ENCODE results near the gene CEP120.
"Not testable (repeated sequence)": the region's sequence is repeated elsewhere in the genome, so short reads cannot be mapped to it uniquely, and the experiment has no call there.

CEP120 gene

DNA sequence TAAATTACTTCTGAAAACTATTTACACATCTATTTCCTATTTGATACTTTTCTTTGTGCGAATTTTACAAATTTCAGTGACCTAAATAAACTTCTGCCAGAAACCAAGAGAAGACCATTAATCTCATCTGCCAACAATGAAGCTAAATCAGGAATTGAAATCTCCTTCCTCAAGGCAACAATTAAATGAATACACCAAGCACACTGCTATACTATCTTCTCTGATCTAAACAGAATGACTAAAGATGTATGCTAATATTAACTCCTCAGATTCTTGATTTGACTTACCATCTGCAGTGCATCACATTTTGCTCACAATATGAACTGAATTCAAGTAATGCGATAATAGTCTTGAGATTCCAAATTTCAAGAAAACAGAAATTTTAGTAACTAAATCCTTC lies 82.3 kb downstream of the CEP120 start:
- no peak for DNase-seq (ENCODE audit: low read depth, low spot score)
- no peak overlapping the region for H3K27ac ChIP-seq

GRCh38 chr5:123308377-123308776 lies 114.8 kb downstream of the CEP120 start:
- H3K27ac ChIP-seq; DNase-seq (ENCODE audit: low read depth, low spot score): not testable (repeated sequence)

DNA sequence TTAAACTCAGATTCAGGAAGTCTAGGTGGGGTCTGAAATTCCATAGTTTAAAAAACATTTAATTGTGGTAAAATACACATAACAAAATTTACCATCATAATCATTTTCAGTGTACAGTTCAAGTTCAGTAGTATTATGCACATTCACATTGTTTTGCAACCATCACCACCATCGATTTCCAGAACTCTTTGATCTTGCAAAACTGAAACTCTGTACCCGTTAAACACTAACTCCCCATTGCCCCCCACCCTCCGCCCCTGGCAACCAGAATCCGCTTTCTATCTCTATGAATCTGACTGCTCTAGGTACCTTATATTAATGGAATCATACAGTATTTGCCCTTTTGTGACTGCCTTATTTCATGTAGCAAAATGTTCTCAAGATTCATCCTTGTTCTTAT lies 117.5 kb downstream of the CEP120 start:
- no peak overlapping the region for H3K27ac ChIP-seq
- DNase-seq (ENCODE audit: low read depth, low spot score): no peak

DNA sequence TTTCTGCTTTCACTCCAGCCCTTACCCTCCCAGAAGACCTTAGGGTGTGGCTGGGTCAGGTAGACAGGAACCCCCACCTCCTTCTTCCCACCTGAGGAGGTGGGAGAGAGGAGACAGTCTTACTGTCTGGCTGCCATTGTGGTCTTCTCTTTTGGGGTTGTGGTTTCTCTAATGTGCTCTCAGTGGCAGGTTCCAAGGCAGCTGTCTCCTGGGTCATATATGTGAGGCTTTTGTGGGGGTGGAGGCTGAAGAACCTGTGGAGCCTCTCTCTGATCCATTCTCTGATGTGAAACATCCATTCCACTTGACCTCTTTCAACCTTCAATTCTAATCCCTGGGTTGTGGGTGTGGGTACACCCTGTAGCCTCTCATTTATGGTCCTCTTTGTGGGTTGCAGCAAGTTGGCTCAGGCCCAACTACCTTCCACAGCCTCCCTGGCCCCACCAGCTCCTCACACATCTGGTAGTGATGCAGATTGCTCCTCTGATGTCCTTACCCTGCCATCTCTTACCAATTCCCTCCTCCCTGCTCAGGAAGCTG lies 118.4 kb downstream of the CEP120 start:
- DNase-seq (ENCODE audit: low read depth, low spot score): no peak
- H3K27ac ChIP-seq: no peak overlapping the region

DNA sequence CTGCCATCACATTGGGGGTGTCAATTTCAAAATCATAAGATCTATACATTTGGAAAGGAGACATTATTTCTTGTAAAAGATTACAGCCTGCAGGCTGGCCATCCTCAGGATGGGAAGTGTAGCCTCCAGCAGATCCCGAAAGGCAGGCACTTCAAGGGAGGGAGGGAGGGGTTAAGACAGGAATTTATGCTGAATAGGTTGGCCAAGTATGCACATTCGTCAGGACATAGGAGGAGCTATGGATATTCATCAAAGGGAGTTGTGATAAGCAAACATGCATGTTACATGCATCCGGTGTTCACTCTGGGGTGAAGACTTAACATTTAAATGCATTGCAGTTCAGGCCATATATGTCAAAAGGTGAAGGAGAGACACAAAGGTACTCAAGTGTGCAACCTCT lies 119.4 kb downstream of the CEP120 start:
- DNase-seq (ENCODE audit: low read depth, low spot score): no peak
- no peak overlapping the region for H3K27ac ChIP-seq

DNA sequence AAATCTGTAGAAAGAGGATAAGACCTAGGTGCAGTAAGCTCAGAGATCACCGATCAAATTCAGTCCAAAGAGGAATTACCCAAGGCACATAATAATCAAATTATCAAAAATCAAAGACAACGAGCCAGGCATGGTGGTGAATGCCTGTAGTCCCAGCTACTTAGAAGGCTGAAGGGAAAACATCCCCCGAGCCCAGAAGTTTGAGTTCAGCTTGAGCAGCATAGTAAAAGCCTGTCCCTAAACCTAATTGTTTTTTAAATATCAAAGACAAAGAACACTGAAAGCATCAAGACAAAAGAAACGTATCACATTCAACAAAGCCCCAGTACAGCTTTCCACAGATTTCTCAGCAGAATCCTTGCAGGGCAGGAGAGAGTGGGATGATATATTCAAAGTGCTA lies 122.9 kb downstream of the CEP120 start:
- no peak for DNase-seq (ENCODE audit: low read depth, low spot score)
- no peak overlapping the region for H3K27ac ChIP-seq

- no peak overlapping the region for H3K27ac ChIP-seq
Measured at GRCh38 chr5:123299136-123299535, 124.1 kb downstream of the CEP120 start.

GRCh38 chr5:123298335-123299030 lies 124.7 kb downstream of the CEP120 start:
- DNase-seq (ENCODE audit: low read depth, low spot score): no peak
- no peak overlapping the region for H3K27ac ChIP-seq

More at GRCh38 chr5:123299136-123299535, 124.1 kb downstream of the CEP120 start:
- DNase-seq (ENCODE audit: low read depth, low spot score): no peak

DNA sequence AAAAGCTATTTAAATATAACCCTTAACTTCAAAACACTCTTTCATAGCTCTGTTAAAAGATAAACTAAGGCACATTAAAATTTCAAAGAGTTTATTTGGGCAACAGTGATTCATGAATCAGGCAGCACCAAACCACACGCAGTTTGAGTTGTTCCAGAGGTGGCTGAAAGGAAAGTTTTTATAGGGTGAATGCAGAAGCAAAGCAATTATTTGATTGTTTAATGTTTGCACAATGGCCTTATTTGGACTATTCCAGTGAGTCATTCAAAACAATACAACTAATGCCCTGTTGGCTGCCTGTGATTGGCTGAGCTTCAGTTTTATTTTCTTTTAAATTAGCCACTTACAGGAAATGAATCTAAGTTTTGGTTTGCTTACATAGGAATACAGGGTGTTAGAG lies 125.3 kb downstream of the CEP120 start:
- no peak overlapping the region for H3K27ac ChIP-seq
- DNase-seq (ENCODE audit: low read depth, low spot score): peak; percentile 14

DNA sequence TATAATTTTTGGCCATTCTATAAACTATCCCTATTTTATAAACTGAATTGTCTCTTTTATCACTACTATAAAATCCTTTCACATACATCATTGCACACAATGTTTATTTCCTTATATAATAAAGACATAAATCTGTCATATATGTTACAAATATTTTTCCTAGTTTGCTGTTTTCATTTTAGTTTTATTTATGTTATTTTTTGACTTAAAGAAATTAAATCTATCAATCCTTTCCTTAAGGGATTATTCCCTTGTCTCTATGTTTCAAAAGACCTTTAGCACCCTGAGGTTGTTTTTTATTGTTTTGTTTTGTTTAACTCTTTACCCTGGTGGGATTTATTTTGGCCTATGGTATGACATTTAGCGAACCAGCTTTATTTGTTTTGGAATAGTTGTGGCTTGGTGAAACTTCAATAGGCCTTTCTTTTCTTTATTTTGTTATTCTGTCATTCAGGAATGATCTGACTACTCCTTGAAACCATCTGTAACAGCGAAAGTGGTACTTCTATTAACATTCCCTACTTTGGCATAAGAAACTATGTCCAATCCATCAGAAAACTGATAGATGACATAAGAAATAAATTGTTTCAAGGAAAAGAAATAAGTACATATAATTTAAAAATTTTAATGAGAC lies 125.9 kb downstream of the CEP120 start:
- no peak for DNase-seq (ENCODE audit: low read depth, low spot score)
- H3K27ac ChIP-seq: no peak overlapping the region
